HCT116 (cell line): Measurements from ENCODE around the gene MOB3B. TPM values are rescaled to one million over a fixed set of nuclear protein-coding genes. Genes with fewer than 3 reads are reported as not detected.

Experiments used
- ATAC-seq: fragments of 200-7000 bp; cut with Tn5 transposase; 2 replicates; pipeline ENCODE4 v1.9.1; 2020; ENCODE audit warnings: mild to moderate bottlenecking, moderate library complexity
- Bru-seq: library from RNA; stranded (reverse); fragments of 400-500 nt; gene quantifications from one replicate; lab custom pipeline; 2021; lab: Mats Ljungman, UMichigan
- BruChase-seq, 2 experiments: library from RNA; stranded (reverse); fragments of 400-500 nt; gene quantifications; one replicate each; lab custom pipeline; 2021; lab: Mats Ljungman, UMichigan
- BruUV-seq: library from RNA; stranded (reverse); fragments of 400-500 nt; replicated peaks from 2 replicates; lab custom pipeline; 2021; lab: Mats Ljungman, UMichigan
- CTCF ChIA-PET: fragments of 300-600 bp; sonication (Branson Sonifier 250); formaldehyde crosslinking; loops from one replicate; lab custom pipeline; 2021; ENCODE audit warnings: antibody characterized with exemption; lab: Charles Lee
- POLR2A ChIA-PET: fragments of 300-600, 350-600 bp; sonication (Branson Sonifier 250); formaldehyde crosslinking; loops from one replicate; lab custom pipeline; 2021; ENCODE audit warnings: antibody characterized with exemption; lab: Charles Lee
- RAD21 ChIA-PET, 2 experiments: fragments of 300-600 bp; sonication (Branson Sonifier 250); formaldehyde crosslinking; loops; one replicate each; lab custom pipeline; 2023; ENCODE audit warnings: low total read pairs in 2 of 2; ENCODE audit not compliant: uncharacterized antibody in 2 of 2, unreplicated experiment in 2 of 2, low non-redundant PET in 1 of 2; lab: Charles Lee
- DNase-seq: peaks from one replicate; pipeline ENCODE4 v3.0.0-alpha.2; 2010; ENCODE audit warnings: low read depth, low spot score
- H2AFZ ChIP-seq: fragments of 200-600 bp; shearing (Covaris generic), sonication (generic); 2 replicates; pipeline ENCODE4 v1.6.1; 2017; ENCODE audit warnings: low read depth, mixed run types, mixed read lengths, antibody characterized with exemption, low read length; ENCODE audit not compliant: poor library complexity, severe bottlenecking
- H3K27ac ChIP-seq: 2 replicates; pipeline ENCODE4 v1.5.1; 2012; ENCODE audit warnings: low read depth, low read length
- H3K27me3 ChIP-seq: fragments of 200-600 bp; sonication (generic); 2 replicates; pipeline ENCODE4 v1.6.1; 2016; ENCODE audit warnings: mixed run types, low read length, mixed read lengths; ENCODE audit not compliant: insufficient read depth
- H3K36me3 ChIP-seq, 2 experiments: fragments of 200-500 bp in 1 of 2; fragments of 200-600 bp in 1 of 2; sonication (Bioruptor generic) in 1 of 2; sonication (generic) in 1 of 2; 2 replicates each; pipeline versions ENCODE4 v1.5.1 to v1.6.1; 2014 to 2016; ENCODE audit warnings: low read length in 2 of 2, inconsistent platforms in 1 of 2, mixed read lengths in 1 of 2, mixed run types in 1 of 2; ENCODE audit not compliant: insufficient read depth in 2 of 2, control insufficient read depth in 1 of 2
- H3K4me1 ChIP-seq, 2 experiments: fragments of 200-600 bp in 1 of 2; sonication (generic) in 1 of 2; 2 replicates each; pipeline versions ENCODE4 v1.5.1 to v1.6.1; 2012 to 2017; ENCODE audit warnings: low read length in 2 of 2, inconsistent platforms in 1 of 2, mild to moderate bottlenecking in 1 of 2, mixed read lengths in 1 of 2, mixed run types in 1 of 2, moderate library complexity in 1 of 2; ENCODE audit not compliant: insufficient read depth in 2 of 2, control insufficient read depth in 1 of 2
- H3K4me2 ChIP-seq: fragments of 200-600 bp; sonication (generic); 2 replicates; pipeline ENCODE4 v1.6.1; 2017; ENCODE audit warnings: mixed run types, low read length, mixed read lengths
- H3K4me3 ChIP-seq, 2 experiments: fragments of 200-600 bp in 1 of 2; sonication (generic) in 1 of 2; replicated peaks in 1 of 2; 2 replicates each; pipeline ENCODE4 v1.5.1; 2011 to 2016; ENCODE audit warnings: low read length in 2 of 2, control low read depth in 1 of 2, low read depth in 1 of 2, mild to moderate bottlenecking in 1 of 2, mixed read lengths in 1 of 2, mixed run types in 1 of 2
- H3K79me2 ChIP-seq: fragments of 200-600 bp; sonication (generic); 2 replicates; pipeline ENCODE4 v1.6.1; 2017; ENCODE audit warnings: mild to moderate bottlenecking, mixed run types, low read length, moderate library complexity, mixed read lengths; ENCODE audit not compliant: insufficient read depth
- H3K9ac ChIP-seq: fragments of 200-600 bp; sonication (generic); 2 replicates; pipeline ENCODE4 v1.6.1; 2016; ENCODE audit warnings: low read length, mixed read lengths
- H3K9me2 ChIP-seq: fragments of 200-600 bp; sonication (generic), shearing (Covaris generic); 2 replicates; pipeline ENCODE4 v1.6.1; 2017; ENCODE audit warnings: mixed run types, mild to moderate bottlenecking, moderate library complexity; ENCODE audit not compliant: insufficient read depth
- H3K9me3 ChIP-seq, 2 experiments: fragments of 200-500 bp in 1 of 2; fragments of 200-600 bp in 1 of 2; sonication (Bioruptor generic) in 1 of 2; sonication (generic) in 1 of 2; 2 replicates each; pipeline ENCODE4 v1.6.1; 2014 to 2017; ENCODE audit warnings: low read length in 2 of 2, mixed read lengths in 2 of 2, inconsistent platforms in 1 of 2, low read depth in 1 of 2, mild to moderate bottlenecking in 1 of 2, mixed run types in 1 of 2, moderate library complexity in 1 of 2; ENCODE audit not compliant: control insufficient read depth in 1 of 2, insufficient read depth in 1 of 2
- H4K20me1 ChIP-seq: fragments of 200-600 bp; sonication (generic), shearing (Covaris generic); 2 replicates; pipeline ENCODE4 v1.6.1; 2017; ENCODE audit warnings: mixed run types, mild to moderate bottlenecking, moderate library complexity; ENCODE audit not compliant: insufficient read depth
- CBX3 ChIP-seq: IDR thresholded peaks from 2 replicates; pipeline ENCODE4 v1.6.1; 2012; ENCODE audit warnings: low read depth
- CTCF ChIP-seq, 3 experiments: fragments of 200-600 bp in 1 of 3; sonication (generic) in 1 of 3; IDR thresholded peaks in 2 of 3; conservative IDR thresholded peaks in 1 of 3; 2 replicates each; pipeline ENCODE4 v1.5.1; 2012 to 2017; ENCODE audit warnings: low read depth in 2 of 3, low read length in 2 of 3, antibody characterized with exemption in 1 of 3, borderline replicate concordance in 1 of 3, control low read depth in 1 of 3, mild to moderate bottlenecking in 1 of 3, mixed read lengths in 1 of 3, mixed run types in 1 of 3, moderate library complexity in 1 of 3; ENCODE audit not compliant: insufficient read depth in 1 of 3
- RAD21 ChIP-seq: IDR thresholded peaks from 2 replicates; pipeline ENCODE4 v1.6.1; 2012; ENCODE audit warnings: low read depth, mild to moderate bottlenecking
- REST ChIP-seq: IDR thresholded peaks from 2 replicates; pipeline ENCODE4 v1.6.1; 2012; ENCODE audit warnings: low read depth
- ZFX ChIP-seq: fragments of 450-650 bp; IDR thresholded peaks from 2 replicates; pipeline ENCODE4 v1.6.1; 2017
- intact Hi-C: fragments of 100-400 bp; cut with micrococcal nuclease; formaldehyde crosslinking; loops from 2 replicates; pipeline ENCODE4 v1.10.0; 2022
- long read RNA-seq: library from polyadenylated mRNA; unstranded; transcript quantifications from one replicate; pipeline ENCODE4 v2.0.0, GENCODE V29; 2021; ENCODE audit not compliant: unreplicated experiment
- polyA plus RNA-seq: library from polyadenylated mRNA; unstranded; fragments of >200 nt; gene quantifications from 2 replicates; pipeline ENCODE4 v1.2.1, GENCODE V29; 2012; ENCODE audit warnings: missing spikeins
- total RNA-seq: library from RNA; stranded (reverse); gene quantifications from one replicate; pipeline ENCODE4 v1.2.1, GENCODE V29; 2021; ENCODE audit not compliant: unreplicated experiment

MOB3B gene
- total RNA-seq (1.2 TPM), Bru-seq, nascent RNA (percentile 36 among the genes with signal in this experiment), BruChase-seq, experiment 1, labeled RNA remaining after a 6-hour chase (percentile 32 among the genes with signal in this experiment), BruChase-seq, experiment 2, labeled RNA remaining after a 2-hour chase (percentile 36 among the genes with signal in this experiment)
- polyA plus RNA-seq = 0.31 and 0.42 TPM in 2 replicates
- long read RNA-seq, full-length matches to known transcripts = 3 of 4 reads
- long read RNA-seq, partial matches to known transcripts = 0 of 4 reads
- long read RNA-seq, other reads (novel, unspliced or antisense) = 1 of 4 reads

GRCh38 chr9:27529316-27530278 lies at the start of gene MOB3B:
MOB3B (minus strand) TSS chr9:27529814; CDS start chr9:27455550, 74,264 bp downstream.
- Histone ChIP-seq H3K27me3 (no peaks in the 10 kb centered on the region; the same call in 1 of the 2 replicates), H2AFZ (peak within 1 kb of the TSS; percentile 77)
- intact Hi-C loops = loop anchor here (1.0 kb wide), 1 partner anchor 196 kb away; no protein-coding TSS in a partner anchor
- TF ChIP-seq ZFX (0 out of 2 replicates have a peak, but pooled peaks have one; percentile 19), CBX3 (no peak), CTCF (IDR thresholded peaks at IDR 0.05 in 2 of 3, conservative IDR thresholded peaks at IDR 0.05 in 1 of 3; ENCODE audit: borderline replicate concordance in 1 of 3, insufficient read depth in 1 of 3, low read depth in 2 of 3, low read length in 2 of 3) (peak; percentile 37 to 82 (median 82); a peak in 5 of 6 replicates), RAD21 (peak; percentile 57), REST (no peak)
- TF ChIP-seq, all 23 proteins: peak for 3
- no peaks in the 10 kb centered on the region for H4K20me1 ChIP-seq
- peaks cover 0 to 16% of the 10 kb centered on the region in 2 experiments; a peak in 1 of 4 replicates for H3K4me1 ChIP-seq
- no peak within 1 kb of the TSS; the same call in 1 of the 2 replicates for H3K27ac ChIP-seq
- BruUV-seq = no TSS peak
- no peaks in the 10 kb centered on the region for H3K9me2 ChIP-seq
- peak; percentile 89 for ATAC-seq
- DNase-seq = peak; percentile 8
- ChIA-PET RAD21 (interaction anchor here (0.8 to 0.9 kb wide), 2 partner anchors 196 to 197 kb away, joined by 4 to 7 read pairs; no protein-coding TSS in a partner anchor), POLR2A (no interaction called here), CTCF (interaction anchor here (1.1 kb wide), 1 partner anchor 196 kb away, joined by 17 read pairs; no protein-coding TSS in a partner anchor)
- peak within 1 kb of the TSS; percentile 50 to 62 for H3K4me3 ChIP-seq
- peak within 1 kb of the TSS; percentile 92 for H3K4me2 ChIP-seq
- no peaks in the 10 kb centered on the region for H3K9me3 ChIP-seq
- H3K79me2 ChIP-seq = no peaks in the 10 kb centered on the region
- no peaks in the 10 kb centered on the region for H3K36me3 ChIP-seq
- peak within 1 kb of the TSS; percentile 35 for H3K9ac ChIP-seq
